Neural crest cell (in vitro differentiated cells): ENCODE data around the gene SPAG16. TPM values are rescaled to one million over a fixed set of nuclear protein-coding genes. Genes with fewer than 3 reads are reported as not detected.

Source experiments
- DNase-seq: peaks from one replicate; pipeline ENCODE4 v3.0.0; 2021; ENCODE audit warnings: low read depth, mixed read lengths, low spot score
- H3K27ac Mint-ChIP-seq: one replicate; pipeline ENCODE4 v1.8.0; 2021; ENCODE audit warnings: mild to moderate bottlenecking, mixed read lengths; ENCODE audit not compliant: unreplicated experiment
- H3K27me3 Mint-ChIP-seq: 2 replicates; pipeline ENCODE4 v1.8.0; 2021; ENCODE audit warnings: low read depth, mild to moderate bottlenecking, mixed read lengths
- H3K36me3 Mint-ChIP-seq: 2 replicates; pipeline ENCODE4 v1.8.0; 2021; ENCODE audit warnings: low read depth, mild to moderate bottlenecking, mixed read lengths
- H3K4me1 Mint-ChIP-seq: 2 replicates; pipeline ENCODE4 v1.8.0; 2021; ENCODE audit warnings: mixed read lengths
- H3K4me3 Mint-ChIP-seq: one replicate; pipeline ENCODE4 v1.8.0; 2021; ENCODE audit warnings: mild to moderate bottlenecking, mixed read lengths
- H3K9me3 Mint-ChIP-seq: 2 replicates; pipeline ENCODE4 v1.8.0; 2021; ENCODE audit warnings: mixed read lengths
- CTCF ChIP-seq: fragments of 200-600 bp; sonication (generic); conservative IDR thresholded peaks from 2 replicates; pipeline ENCODE4 v1.5.0; 2021; ENCODE audit warnings: antibody characterized with exemption, mild to moderate bottlenecking
- total RNA-seq: library from RNA; stranded (reverse); gene quantifications from 2 replicates; pipeline ENCODE4 v1.2.1, GENCODE V29; 2021

Gene SPAG16
- total RNA-seq, 1 donor from 2014 or later = 29.0 TPM

GRCh38 chr2:213757525-213757924, 473.3 kb downstream of the SPAG16 start:
- Mint-ChIP-seq H3K36me3 (no peaks in the 10 kb centered on the region), H3K27me3 (no peaks in the 10 kb centered on the region), H3K4me3 (no peak overlapping the region), H3K27ac (no peak overlapping the region), H3K9me3 (no peaks in the 10 kb centered on the region), H3K4me1 (no peaks in the 10 kb centered on the region)
- DNase-seq = no peak
- no peak for TF ChIP-seq CTCF

GRCh38 chr2:213763354-213763753, 479.1 kb downstream of the SPAG16 start:
- Mint-ChIP-seq H3K4me3 (no peak overlapping the region), H3K27me3 (no peaks in the 10 kb centered on the region), H3K4me1 (no peaks in the 10 kb centered on the region), H3K27ac (no peak overlapping the region), H3K36me3 (no peaks in the 10 kb centered on the region), H3K9me3 (no peaks in the 10 kb centered on the region)
- TF ChIP-seq CTCF = no peak
- DNase-seq = no peak

- Mint-ChIP-seq H3K4me3 (no peak overlapping the region), H3K27me3 (no peaks in the 10 kb centered on the region), H3K9me3 (no peaks in the 10 kb centered on the region), H3K27ac (no peak overlapping the region), H3K36me3 (no peaks in the 10 kb centered on the region), H3K4me1 (no peaks in the 10 kb centered on the region)
- no peak for DNase-seq
- no peak for TF ChIP-seq CTCF
These were observed 479.7 kb downstream of the SPAG16 start for GRCh38 chr2:213763963-213764362.

- no peak for TF ChIP-seq CTCF
- Mint-ChIP-seq H3K9me3 (no peaks in the 10 kb centered on the region), H3K4me1 (no peaks in the 10 kb centered on the region), H3K36me3 (no peaks in the 10 kb centered on the region), H3K27ac (no peak overlapping the region), H3K4me3 (no peak overlapping the region), H3K27me3 (no peaks in the 10 kb centered on the region)
- DNase-seq = no peak
These were observed 480.6 kb downstream of the SPAG16 start for GRCh38 chr2:213764849-213765248.

GRCh38 chr2:213766062-213766461, 481.8 kb downstream of the SPAG16 start:
- Mint-ChIP-seq H3K4me1 (no peaks in the 10 kb centered on the region), H3K4me3 (no peak overlapping the region), H3K36me3 (no peaks in the 10 kb centered on the region), H3K9me3 (no peaks in the 10 kb centered on the region), H3K27me3 (no peaks in the 10 kb centered on the region), H3K27ac (no peak overlapping the region)
- DNase-seq = no peak
- no peak for TF ChIP-seq CTCF

GRCh38 chr2:213766465-213766901, 482.2 kb downstream of the SPAG16 start:
- H3K4me1 Mint-ChIP-seq = no peaks in the 10 kb centered on the region
- H3K4me3 Mint-ChIP-seq = no peak overlapping the region
- TF ChIP-seq CTCF = no peak
- no peak for DNase-seq
- H3K36me3 Mint-ChIP-seq = no peaks in the 10 kb centered on the region
- H3K27ac Mint-ChIP-seq = no peak overlapping the region
- H3K27me3 Mint-ChIP-seq = no peaks in the 10 kb centered on the region
- no peaks in the 10 kb centered on the region for H3K9me3 Mint-ChIP-seq
